LNCaP clone FGC (cell line): ENCODE measurements around the gene TP53I13.

Experiments used
- DNase-seq: peaks from one replicate; pipeline ENCODE4 v3.0.0-alpha.2; 2011; ENCODE audit warnings: low read depth
- H3K4me3 ChIP-seq: 2 replicates; pipeline ENCODE4 v1.5.1; 2011; ENCODE audit warnings: mild to moderate bottlenecking, low read depth, low read length, control low read depth
- TF ChIP-seq, protein P1 (sequence below): IDR thresholded peaks from 2 replicates; pipeline ENCODE4 v1.5.1; 2012; ENCODE audit warnings: mild to moderate bottlenecking; ENCODE audit not compliant: control insufficient read depth, insufficient read depth; ENCODE audit errors: extremely low read depth

Gene TP53I13

DNA sequence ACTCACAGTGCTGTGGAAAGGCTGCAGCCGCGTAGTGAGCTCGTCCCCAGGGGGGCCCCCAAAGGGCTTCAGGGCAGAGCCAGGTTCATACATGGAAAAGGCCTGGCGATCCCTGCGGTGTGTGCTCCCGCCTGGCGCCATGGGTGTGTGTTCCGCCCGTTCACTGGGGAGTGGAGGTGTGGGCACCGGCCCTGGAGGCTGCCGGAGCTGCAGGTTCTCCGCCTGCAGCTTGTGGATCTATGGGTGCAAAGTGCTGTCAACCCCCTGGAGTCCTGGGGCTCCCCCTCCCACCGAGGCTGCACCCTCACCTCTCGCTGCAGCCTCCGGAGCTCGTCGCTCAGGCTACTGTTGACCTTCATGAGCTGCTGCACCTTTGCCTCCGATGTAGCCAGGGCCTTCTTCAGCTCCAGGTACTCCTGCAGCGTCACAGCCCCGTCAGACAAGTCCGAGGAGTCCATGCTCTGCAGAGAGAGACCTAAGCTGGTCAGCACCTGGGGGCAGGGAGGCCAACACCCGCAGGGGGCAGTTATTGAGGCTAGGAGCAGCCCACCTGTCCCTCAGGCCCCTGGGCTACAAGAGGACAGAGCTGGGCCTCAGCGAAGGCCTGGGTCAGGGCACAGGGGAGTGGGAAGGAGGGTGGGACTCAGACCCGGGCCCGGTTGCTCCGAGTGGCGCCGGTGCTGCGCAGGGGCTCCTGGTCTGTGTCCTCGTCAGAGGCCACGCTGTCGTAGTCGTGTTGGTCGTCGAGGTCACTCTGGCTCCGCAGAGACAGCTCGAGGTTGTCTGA is 7.9 kb downstream of the TP53I13 start:
- no peak for DNase-seq
- H3K4me3 ChIP-seq: no peak overlapping the region
- TF ChIP-seq, protein P1, sequence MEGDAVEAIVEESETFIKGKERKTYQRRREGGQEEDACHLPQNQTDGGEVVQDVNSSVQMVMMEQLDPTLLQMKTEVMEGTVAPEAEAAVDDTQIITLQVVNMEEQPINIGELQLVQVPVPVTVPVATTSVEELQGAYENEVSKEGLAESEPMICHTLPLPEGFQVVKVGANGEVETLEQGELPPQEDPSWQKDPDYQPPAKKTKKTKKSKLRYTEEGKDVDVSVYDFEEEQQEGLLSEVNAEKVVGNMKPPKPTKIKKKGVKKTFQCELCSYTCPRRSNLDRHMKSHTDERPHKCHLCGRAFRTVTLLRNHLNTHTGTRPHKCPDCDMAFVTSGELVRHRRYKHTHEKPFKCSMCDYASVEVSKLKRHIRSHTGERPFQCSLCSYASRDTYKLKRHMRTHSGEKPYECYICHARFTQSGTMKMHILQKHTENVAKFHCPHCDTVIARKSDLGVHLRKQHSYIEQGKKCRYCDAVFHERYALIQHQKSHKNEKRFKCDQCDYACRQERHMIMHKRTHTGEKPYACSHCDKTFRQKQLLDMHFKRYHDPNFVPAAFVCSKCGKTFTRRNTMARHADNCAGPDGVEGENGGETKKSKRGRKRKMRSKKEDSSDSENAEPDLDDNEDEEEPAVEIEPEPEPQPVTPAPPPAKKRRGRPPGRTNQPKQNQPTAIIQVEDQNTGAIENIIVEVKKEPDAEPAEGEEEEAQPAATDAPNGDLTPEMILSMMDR: no peak

DNA sequence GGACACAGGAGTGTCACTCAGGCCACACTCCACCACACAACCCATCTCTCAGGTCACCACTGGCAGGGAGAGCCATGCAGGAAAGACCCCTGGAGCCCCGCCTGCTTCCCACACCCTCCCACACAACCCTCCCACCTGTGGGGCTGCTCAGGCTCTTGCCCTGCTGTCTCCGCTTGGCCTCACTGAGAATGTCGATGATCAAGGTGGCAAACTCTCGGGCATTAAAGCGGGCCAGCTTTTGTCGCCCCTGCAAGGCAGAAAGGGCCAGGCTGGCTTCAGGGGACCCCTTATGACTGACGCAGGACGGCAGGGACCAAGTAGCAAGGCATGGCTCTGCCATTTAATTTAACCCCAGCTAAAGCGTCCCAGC is 8.5 kb downstream of the TP53I13 start:
- DNase-seq: no peak
- H3K4me3 ChIP-seq: no peak overlapping the region
- TF ChIP-seq, protein P1: no peak

DNA sequence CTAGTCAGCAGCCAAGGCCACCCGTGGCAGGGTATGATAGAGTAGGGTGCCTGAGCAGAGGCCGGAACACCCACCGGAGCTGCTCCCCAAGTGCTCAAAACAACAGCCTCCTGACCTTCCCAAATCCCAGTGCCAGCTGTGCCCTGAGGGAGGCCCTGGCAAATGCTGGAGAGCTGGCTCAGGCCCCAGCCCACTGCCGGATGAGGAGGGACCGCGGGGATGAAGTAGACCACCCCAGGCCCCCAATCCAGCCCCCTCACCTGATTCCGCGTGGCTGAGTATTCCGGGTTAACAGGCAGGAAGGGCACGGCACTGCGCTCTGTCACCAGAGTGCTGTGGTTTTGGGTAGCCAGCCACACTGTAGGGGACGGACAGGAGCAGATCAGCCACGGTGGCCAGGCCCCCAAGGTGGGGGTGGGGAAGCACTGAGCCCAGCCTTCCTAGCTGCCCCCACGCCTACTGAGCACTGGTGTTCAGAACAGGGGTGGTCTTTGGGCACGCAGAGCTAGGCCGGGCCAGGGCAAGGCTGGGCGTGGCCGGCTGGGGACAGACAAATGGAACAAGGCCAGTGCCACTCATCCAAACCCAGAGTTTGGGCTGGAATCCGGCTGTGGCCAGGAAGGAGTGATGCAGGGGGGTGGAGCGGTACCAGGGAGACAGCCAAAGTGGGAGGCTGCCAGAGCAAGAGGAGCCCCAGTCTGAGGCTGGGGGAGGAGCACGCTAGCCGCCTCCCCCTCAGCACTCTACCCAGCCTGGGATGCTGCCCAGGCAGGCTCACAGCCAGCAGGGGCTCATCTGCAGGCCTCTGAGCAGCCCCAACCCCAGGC is 9.1 kb downstream of the TP53I13 start:
- no peak overlapping the region for H3K4me3 ChIP-seq
- TF ChIP-seq, protein P1: no peak
- no peak for DNase-seq

DNA sequence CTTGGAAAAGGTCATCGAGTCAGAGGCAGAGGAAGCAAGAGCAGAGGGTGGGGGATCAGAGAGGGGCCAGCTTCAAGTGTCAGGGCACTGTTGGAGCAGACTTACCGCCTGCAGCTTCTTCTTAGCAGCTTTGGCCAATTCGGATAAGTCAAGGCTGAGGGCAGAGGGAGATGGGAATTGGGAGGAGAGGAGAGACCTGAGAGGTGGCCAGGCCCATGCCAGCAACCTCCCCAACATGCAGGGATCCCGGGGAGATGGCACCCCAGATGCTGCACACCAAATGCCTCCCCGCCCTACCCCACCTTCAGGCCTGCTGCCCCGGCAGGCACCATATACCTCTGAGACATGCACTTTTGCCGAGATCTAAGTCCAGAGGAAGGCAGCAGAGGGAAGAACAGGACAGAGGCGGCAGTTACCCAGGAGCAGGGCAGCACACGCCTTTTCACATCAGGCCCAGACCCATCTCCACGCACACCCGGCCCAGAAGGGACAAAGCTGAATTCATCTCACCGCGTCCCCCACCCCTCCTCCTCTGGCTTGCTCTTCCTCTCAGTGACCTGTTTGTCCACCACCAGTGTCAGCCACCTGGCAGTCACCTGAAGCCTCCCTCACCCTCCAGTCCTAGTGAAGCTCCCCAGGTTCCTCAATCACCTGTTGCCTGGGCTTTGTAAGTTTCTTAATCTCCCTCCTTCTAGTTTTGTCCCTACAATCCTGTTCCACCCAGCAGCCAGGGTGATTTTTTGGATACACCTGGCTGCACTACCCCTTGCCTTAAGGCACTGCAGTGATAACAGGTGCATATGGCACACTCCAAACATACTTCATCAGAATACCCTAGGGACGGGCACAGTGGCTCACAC is 10.4 kb downstream of the TP53I13 start:
- no peak for DNase-seq
- H3K4me3 ChIP-seq: no peak overlapping the region
- TF ChIP-seq, protein P1: no peak

DNA sequence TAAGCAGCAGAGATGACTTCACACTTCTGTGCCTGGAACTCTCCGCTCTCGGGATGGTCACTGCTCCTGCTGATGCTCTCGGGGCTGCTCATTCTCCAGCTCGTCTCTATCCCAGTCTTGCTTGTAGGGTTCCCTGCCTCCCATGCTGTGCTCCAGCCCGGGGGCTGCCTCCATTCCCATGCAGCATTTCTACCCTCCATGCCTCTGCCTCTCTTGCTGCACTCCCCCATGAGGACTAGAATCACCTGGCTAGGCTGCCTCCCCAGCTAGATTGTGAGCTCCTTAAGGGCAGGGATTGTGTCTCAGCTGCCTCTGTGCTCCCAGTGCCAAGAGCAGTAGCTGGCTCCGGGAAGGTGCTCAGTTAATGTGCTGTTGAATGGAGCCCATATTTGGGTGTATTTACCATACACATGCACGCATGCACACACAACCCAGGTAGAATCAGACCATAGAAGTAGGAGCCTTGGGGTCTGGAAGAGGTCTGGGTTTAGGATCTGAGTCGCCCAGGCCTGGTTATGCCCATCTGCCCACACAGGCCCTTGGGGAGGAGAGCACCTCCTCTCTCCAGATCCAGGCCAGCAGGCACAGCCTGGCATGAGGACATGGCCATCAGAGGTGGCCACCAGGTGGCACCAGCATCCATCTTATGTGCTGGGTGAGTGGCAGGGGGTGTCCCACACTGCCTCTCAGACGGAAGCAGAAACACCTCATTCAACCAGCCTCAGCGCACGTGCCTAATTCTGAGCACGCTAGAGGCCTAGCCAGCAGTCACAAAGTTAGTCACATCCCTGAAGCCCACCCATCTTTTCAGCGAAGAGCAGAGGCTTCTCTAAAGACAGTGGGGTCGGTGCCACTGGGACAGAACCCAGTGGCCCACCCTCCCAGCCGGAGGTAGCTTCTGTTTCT is 11.6 kb downstream of the TP53I13 start:
- no peak overlapping the region for H3K4me3 ChIP-seq
- DNase-seq: peak; percentile 54
- TF ChIP-seq, protein P1: peak; percentile 98
